ENCODE measurements around the gene STYX.

- TF ChIP-seq, protein P1, sequence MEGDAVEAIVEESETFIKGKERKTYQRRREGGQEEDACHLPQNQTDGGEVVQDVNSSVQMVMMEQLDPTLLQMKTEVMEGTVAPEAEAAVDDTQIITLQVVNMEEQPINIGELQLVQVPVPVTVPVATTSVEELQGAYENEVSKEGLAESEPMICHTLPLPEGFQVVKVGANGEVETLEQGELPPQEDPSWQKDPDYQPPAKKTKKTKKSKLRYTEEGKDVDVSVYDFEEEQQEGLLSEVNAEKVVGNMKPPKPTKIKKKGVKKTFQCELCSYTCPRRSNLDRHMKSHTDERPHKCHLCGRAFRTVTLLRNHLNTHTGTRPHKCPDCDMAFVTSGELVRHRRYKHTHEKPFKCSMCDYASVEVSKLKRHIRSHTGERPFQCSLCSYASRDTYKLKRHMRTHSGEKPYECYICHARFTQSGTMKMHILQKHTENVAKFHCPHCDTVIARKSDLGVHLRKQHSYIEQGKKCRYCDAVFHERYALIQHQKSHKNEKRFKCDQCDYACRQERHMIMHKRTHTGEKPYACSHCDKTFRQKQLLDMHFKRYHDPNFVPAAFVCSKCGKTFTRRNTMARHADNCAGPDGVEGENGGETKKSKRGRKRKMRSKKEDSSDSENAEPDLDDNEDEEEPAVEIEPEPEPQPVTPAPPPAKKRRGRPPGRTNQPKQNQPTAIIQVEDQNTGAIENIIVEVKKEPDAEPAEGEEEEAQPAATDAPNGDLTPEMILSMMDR (IDR thresholded peaks at IDR 0.05; ENCODE audit: low read depth, low read length), result no peak
- no peak for TF ChIP-seq EZH2phosphoT487 (IDR thresholded peaks at IDR 0.05; ENCODE audit: low read depth)
Observed at GRCh38 chr14:52798826-52799225, 68.9 kb downstream of the STYX start.

All from OCI-LY3 (cell line).